ENCODE results near the gene RTTN. TPM values are rescaled to one million over a fixed set of nuclear protein-coding genes. Genes with fewer than 3 reads are reported as not detected.
A peak's percentile ranks its signal among the peaks of the same experiment; 100 is the strongest.

The RTTN gene
- polyA plus RNA-seq, 1 experiment = 5.4 TPM

DNA sequence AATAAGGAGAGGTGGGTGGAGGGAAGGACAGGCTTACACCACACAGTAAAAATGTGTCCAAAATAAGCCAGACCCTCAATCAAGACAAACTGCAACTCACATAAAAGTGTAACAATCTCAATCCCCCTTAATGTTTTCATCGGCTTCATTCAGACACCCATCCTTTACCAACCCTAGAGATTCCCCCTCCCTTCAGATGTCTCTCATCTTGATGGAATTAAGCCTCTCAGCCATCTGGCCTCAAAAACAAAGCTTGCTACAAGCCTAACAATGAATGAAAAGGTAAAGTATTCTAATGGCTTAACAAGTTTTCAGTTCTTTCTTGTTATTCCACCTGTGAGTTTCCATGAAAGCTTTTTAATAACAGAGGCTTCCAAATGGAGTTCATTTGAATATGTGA is 5.2 kb downstream of the RTTN start:
- CTCF ChIA-PET = no interaction called here
- no peaks in the 10 kb centered on the region; the same call in 1 of the 2 replicates for H3K36me3 ChIP-seq (ENCODE audit: control insufficient read depth, insufficient read depth, low read length)

DNA sequence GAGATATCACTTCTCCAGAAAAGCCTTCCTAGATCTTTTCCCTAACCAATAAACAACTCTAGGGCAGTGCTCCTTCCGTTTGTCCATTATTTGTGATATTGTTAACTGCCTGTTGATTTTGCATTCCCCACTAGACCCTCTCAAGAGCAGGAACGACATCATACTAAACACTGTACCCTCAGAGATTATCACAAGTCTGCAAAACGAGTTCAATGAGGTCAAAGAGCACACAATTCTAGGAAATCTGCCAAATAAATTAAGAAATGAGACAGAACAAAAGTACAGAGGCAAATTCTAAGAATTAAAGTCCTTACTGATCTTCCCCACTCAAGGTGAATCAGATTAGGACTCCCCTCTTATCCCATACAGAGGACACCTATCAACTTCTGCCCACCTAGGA is 7.6 kb downstream of the RTTN start:
- POLR2A ChIA-PET = no interaction called here
- CTCF ChIA-PET = interaction anchor here (3.2 to 11.7 kb wide), 3 partner anchors 236 to 261 kb away, joined by 11 to 154 read pairs (median 121); no protein-coding TSS in a partner anchor

More for the DNA sequence above, 5.2 kb downstream of the RTTN start:
- DNase-seq (ENCODE audit: low read depth) = no peak
- TF ChIP-seq, protein P1, sequence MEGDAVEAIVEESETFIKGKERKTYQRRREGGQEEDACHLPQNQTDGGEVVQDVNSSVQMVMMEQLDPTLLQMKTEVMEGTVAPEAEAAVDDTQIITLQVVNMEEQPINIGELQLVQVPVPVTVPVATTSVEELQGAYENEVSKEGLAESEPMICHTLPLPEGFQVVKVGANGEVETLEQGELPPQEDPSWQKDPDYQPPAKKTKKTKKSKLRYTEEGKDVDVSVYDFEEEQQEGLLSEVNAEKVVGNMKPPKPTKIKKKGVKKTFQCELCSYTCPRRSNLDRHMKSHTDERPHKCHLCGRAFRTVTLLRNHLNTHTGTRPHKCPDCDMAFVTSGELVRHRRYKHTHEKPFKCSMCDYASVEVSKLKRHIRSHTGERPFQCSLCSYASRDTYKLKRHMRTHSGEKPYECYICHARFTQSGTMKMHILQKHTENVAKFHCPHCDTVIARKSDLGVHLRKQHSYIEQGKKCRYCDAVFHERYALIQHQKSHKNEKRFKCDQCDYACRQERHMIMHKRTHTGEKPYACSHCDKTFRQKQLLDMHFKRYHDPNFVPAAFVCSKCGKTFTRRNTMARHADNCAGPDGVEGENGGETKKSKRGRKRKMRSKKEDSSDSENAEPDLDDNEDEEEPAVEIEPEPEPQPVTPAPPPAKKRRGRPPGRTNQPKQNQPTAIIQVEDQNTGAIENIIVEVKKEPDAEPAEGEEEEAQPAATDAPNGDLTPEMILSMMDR (IDR thresholded peaks at IDR 0.05; ENCODE audit: insufficient read depth, low read depth, low read length) = no peak
- POLR2A ChIA-PET = no interaction called here
- H3K27me3 ChIP-seq (ENCODE audit: control insufficient read depth, insufficient read depth, low read length) = no peaks in the 10 kb centered on the region
- no peak overlapping the region for H3K4me3 ChIP-seq (ENCODE audit: low read depth, low read length)

DNA sequence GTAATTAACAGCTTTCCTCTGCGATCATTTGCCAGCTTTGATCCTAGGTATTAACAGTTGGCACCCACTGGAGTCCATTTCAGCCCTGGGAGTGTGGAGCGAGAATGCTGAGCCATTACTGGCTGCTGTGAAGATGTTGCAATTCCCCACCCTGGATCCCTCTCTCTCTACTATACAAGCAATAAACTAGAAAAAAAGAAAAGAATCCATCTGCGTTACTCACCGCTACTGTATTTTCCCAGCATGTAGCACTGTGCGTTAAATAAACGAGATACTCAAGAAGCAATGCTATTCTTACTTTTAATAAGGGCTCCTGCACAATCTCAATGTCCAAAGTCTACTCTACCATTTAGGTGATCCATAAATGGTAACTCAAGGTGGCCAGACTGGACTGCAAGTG is 8.5 kb downstream of the RTTN start:
- H3K27me3 ChIP-seq (ENCODE audit: control insufficient read depth, insufficient read depth, low read length) = no peaks in the 10 kb centered on the region
- ChIA-PET CTCF (interaction anchor here (0.6 to 11.7 kb wide), 9 partner anchors 18 to 262 kb away, joined by 3 to 154 read pairs (median 6); no protein-coding TSS in a partner anchor), POLR2A (interaction anchor here (0.6 kb wide), 1 partner anchor 312 kb away, joined by 3 read pairs; no protein-coding TSS in a partner anchor)
- TF ChIP-seq, protein P1 (IDR thresholded peaks at IDR 0.05; ENCODE audit: insufficient read depth, low read depth, low read length) = no peak
- no peak for DNase-seq (ENCODE audit: low read depth)
- H3K36me3 ChIP-seq (ENCODE audit: control insufficient read depth, insufficient read depth, low read length) = no peaks in the 10 kb centered on the region; the same call in 1 of the 2 replicates
- H3K4me3 ChIP-seq (ENCODE audit: low read depth, low read length) = no peak overlapping the region

More for the DNA sequence above, 7.6 kb downstream of the RTTN start:
- DNase-seq (ENCODE audit: low read depth) = no peak
- Histone ChIP-seq H3K36me3 (ENCODE audit: control insufficient read depth, insufficient read depth, low read length) (no peaks in the 10 kb centered on the region; the same call in 1 of the 2 replicates), H3K4me3 (ENCODE audit: low read depth, low read length) (no peak overlapping the region), H3K27me3 (ENCODE audit: control insufficient read depth, insufficient read depth, low read length) (no peaks in the 10 kb centered on the region)
- TF ChIP-seq, protein P1 (IDR thresholded peaks at IDR 0.05; ENCODE audit: insufficient read depth, low read depth, low read length) = no peak

DNA sequence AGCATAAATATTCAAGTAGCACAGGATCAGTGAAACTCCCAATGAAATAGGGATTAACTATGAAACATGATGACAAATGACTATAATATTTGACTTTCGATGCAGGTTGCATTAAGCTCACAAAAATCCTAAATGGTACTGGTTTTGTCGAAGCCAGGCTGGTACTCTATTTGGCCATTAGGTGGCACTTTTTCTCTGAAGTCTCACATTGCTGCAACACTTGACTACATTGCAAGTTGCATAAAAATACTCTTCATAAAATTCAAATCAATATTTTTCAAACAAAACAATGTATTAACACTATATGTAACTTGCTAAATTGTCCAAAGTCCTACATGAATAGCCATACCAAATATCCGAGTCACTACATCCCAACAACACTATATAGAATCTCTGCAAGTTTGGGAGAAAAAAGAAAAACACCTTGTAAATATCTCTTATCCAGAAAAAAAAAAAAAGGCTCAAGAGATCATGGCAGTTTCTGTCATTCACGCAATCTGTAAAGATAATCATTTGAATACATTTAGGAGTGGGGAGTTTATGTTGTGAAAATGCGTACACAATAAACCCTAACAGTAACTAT is 9.5 kb downstream of the RTTN start:
- DNase-seq (ENCODE audit: low read depth) = no peak
- no peaks in the 10 kb centered on the region for H3K27me3 ChIP-seq (ENCODE audit: control insufficient read depth, insufficient read depth, low read length)
- CTCF ChIA-PET = interaction anchor here (0.7 to 11.7 kb wide), 20 partner anchors 9 to 263 kb away, joined by 3 to 154 read pairs (median 6); partner anchors contain the start of gene RTTN
- POLR2A ChIA-PET = no interaction called here
- TF ChIP-seq, protein P1 (IDR thresholded peaks at IDR 0.05; ENCODE audit: insufficient read depth, low read depth, low read length) = peak; percentile 81
- H3K4me3 ChIP-seq (ENCODE audit: low read depth, low read length) = no peak overlapping the region
- no peaks in the 10 kb centered on the region; the same call in 1 of the 2 replicates for H3K36me3 ChIP-seq (ENCODE audit: control insufficient read depth, insufficient read depth, low read length)

DNA sequence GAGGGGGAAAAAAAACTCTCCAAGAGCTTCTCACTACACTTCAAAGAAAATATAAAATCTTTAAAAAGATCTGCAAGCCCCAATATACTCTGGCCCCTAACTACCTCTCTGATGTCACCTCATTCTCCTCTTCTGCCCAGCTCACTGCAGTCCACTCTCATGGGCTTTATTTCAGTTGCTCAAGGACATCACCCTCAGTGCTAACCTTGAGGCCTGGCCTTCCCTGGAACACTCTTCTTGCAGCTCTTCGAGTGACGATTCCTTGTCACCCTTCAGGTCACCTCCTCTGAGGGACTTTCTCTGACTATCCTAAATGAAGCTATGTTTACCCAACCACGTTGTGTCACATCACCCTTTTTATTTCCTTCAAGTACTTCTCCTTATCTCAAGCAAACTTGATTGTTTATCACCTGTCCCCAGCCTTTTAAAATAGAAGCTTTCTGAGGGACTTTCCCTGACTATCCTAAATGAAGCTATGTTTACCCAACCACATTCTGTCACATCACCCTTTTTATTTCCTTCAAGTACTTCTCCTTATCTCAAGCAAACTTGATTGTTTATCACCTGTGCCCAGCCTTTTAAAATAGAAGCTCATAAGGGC is 10.4 kb downstream of the RTTN start:
- TF ChIP-seq, protein P1 (IDR thresholded peaks at IDR 0.05; ENCODE audit: insufficient read depth, low read depth, low read length) = no peak
- H3K4me3 ChIP-seq (ENCODE audit: low read depth, low read length) = no peak overlapping the region
- no peaks in the 10 kb centered on the region for H3K27me3 ChIP-seq (ENCODE audit: control insufficient read depth, insufficient read depth, low read length)
- DNase-seq (ENCODE audit: low read depth) = no peak
- ChIA-PET CTCF (interaction anchor here (0.7 to 11.7 kb wide), 22 partner anchors 8 to 263 kb away, joined by 3 to 154 read pairs (median 4); partner anchors contain the start of gene RTTN), POLR2A (no interaction called here)
- no peaks in the 10 kb centered on the region; the same call in 1 of the 2 replicates for H3K36me3 ChIP-seq (ENCODE audit: control insufficient read depth, insufficient read depth, low read length)

Measured in BJ (cell line).